ENCODE data around the gene CRLF1. TPM values are rescaled to one million over a fixed set of nuclear protein-coding genes. Genes with fewer than 3 reads are reported as not detected.

The CRLF1 gene, protein sequence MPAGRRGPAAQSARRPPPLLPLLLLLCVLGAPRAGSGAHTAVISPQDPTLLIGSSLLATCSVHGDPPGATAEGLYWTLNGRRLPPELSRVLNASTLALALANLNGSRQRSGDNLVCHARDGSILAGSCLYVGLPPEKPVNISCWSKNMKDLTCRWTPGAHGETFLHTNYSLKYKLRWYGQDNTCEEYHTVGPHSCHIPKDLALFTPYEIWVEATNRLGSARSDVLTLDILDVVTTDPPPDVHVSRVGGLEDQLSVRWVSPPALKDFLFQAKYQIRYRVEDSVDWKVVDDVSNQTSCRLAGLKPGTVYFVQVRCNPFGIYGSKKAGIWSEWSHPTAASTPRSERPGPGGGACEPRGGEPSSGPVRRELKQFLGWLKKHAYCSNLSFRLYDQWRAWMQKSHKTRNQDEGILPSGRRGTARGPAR
- total RNA-seq (0.33 TPM), polyA plus RNA-seq (17.9 TPM)
- long read RNA-seq, donor 1, partial matches to known transcripts: 155 of 347 reads
- long read RNA-seq, donor 1, other reads (novel, unspliced or antisense): 192 of 347 reads
- long read RNA-seq, donor 2: 0 reads
- long read RNA-seq, donor 3: 0 reads
- long read RNA-seq, donor 4: 0 reads
- long read RNA-seq, donor 5: 0 reads
- long read RNA-seq, donor 6: 0 reads
- long read RNA-seq, donor 7: 0 reads
- long read RNA-seq, donor 8, partial matches to known transcripts: 291 of 907 reads
- long read RNA-seq, donor 8, other reads (novel, unspliced or antisense): 616 of 907 reads
- long read RNA-seq, donor 9: 0 reads
- long read RNA-seq, donor 10, partial matches to known transcripts: 770 of 1,802 reads
- long read RNA-seq, donor 10, other reads (novel, unspliced or antisense): 1,032 of 1,802 reads

DNA sequence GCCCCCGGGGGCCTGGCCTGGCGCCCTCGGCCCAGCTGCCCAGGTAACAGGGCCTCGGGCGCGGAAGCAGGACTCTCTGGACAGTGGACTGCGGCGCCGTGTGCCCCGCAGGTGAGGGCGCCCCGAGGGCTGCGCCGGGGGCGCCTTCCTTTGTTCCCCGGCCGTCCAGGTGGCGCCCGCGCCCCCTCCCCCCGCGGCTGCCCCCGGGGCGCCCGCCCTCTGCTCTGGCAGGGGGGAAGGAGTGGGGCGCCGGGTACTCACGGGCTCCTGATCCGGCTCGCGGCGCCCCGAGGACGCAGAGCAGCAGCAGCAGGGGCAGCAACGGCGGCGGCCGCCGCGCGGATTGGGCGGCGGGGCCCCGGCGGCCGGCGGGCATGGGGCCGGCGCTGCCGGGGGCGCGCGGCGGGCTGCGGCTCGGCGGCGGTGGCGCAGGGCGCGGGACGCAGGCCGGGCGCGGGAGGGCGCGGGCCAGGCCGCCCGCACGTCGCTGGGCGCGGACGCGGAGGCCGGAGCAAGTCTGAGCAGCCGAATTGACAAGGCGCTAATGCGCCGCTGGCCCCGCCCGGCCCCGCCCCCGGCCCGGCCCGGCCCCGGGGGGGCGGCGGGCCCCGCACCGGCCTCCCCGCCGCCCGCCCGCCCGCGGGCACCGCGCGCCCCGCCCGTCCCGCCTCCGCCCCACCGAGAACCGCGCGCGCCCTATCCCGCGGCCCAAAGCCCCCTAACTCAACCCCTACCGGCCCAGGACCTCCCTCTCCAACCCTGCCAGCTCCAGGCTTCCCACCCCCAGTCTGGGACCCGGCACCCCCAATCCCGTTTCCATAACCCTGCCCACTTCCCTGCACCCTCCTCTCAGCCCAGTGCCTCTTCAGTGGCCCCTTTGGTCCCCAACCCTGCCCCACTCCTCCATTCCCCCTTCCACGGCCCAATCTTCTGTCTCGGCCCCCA, at the start of gene CRLF1:
Gene CRLF1 (minus strand): TSS at position 519 of the 945 bp plus-strand sequence. CDS start 143 bp downstream, at position 376.
- DNase-seq (ENCODE audit: low read depth in 6 of 9, low spot score in 9 of 9): no peak
- no peak within 1 kb of the TSS for H3K4me3 ChIP-seq (ENCODE audit: low read length in 2 of 2)
- peaks cover 0 to 11% of the 10 kb centered on the region in 2 donors for H3K4me1 ChIP-seq (ENCODE audit: control insufficient read depth in 2 of 2, insufficient read depth in 2 of 2, low read length in 2 of 2)
- peaks cover 90 to 97% of the 10 kb centered on the region in 2 donors for H3K27me3 ChIP-seq (ENCODE audit: control insufficient read depth in 2 of 2, insufficient read depth in 1 of 2, low read length in 1 of 2)
- no peak within 1 kb of the TSS for H3K27ac ChIP-seq (ENCODE audit: low read depth in 1 of 2, low read length in 1 of 2)
- H3K36me3 ChIP-seq (ENCODE audit: control insufficient read depth in 2 of 2, insufficient read depth in 2 of 2, low read length in 1 of 2): no peaks in the 10 kb centered on the region
- WGBS: 2% methylated on average over 112 of the region's 116 CpGs
- H3K9me3 ChIP-seq (ENCODE audit: control insufficient read depth in 2 of 2, insufficient read depth in 1 of 2, low read length in 1 of 2): peaks cover 2 to 4% of the 10 kb centered on the region in 2 donors

GRCh38 chr19:18655173-18655844, 48.7 kb upstream of the CRLF1 start:
- Histone ChIP-seq H3K4me1 (ENCODE audit: control insufficient read depth in 2 of 2, insufficient read depth in 2 of 2, low read length in 2 of 2) (peaks cover 0 to 7% of the 10 kb centered on the region in 2 donors), H3K9me3 (ENCODE audit: control insufficient read depth in 2 of 2, insufficient read depth in 1 of 2, low read length in 1 of 2) (no peaks in the 10 kb centered on the region), H3K4me3 (ENCODE audit: low read length in 2 of 2) (no peak overlapping the region), H3K27ac (ENCODE audit: low read depth in 1 of 2, low read length in 1 of 2) (no peak overlapping the region), H3K36me3 (ENCODE audit: control insufficient read depth in 2 of 2, insufficient read depth in 2 of 2, low read length in 1 of 2) (peaks cover 0 to 1% of the 10 kb centered on the region in 2 donors), H3K27me3 (ENCODE audit: control insufficient read depth in 2 of 2, insufficient read depth in 1 of 2, low read length in 1 of 2) (peaks cover 0 to 18% of the 10 kb centered on the region in 2 donors)
- 97% methylated on average over 13 of the region's 13 CpGs for WGBS
- DNase-seq (ENCODE audit: low read depth in 6 of 9, low spot score in 9 of 9): no peak

GRCh38 chr19:18654469-18654868, 47.9 kb upstream of the CRLF1 start:
- Histone ChIP-seq H3K4me3 (ENCODE audit: low read length in 2 of 2) (no peak overlapping the region), H3K36me3 (ENCODE audit: control insufficient read depth in 2 of 2, insufficient read depth in 2 of 2, low read length in 1 of 2) (peaks cover 0 to 3% of the 10 kb centered on the region in 2 donors), H3K27me3 (ENCODE audit: control insufficient read depth in 2 of 2, insufficient read depth in 1 of 2, low read length in 1 of 2) (peaks cover 0 to 20% of the 10 kb centered on the region in 2 donors), H3K9me3 (ENCODE audit: control insufficient read depth in 2 of 2, insufficient read depth in 1 of 2, low read length in 1 of 2) (no peaks in the 10 kb centered on the region), H3K4me1 (ENCODE audit: control insufficient read depth in 2 of 2, insufficient read depth in 2 of 2, low read length in 2 of 2) (peaks cover 0 to 13% of the 10 kb centered on the region in 2 donors), H3K27ac (ENCODE audit: low read depth in 1 of 2, low read length in 1 of 2) (no peak overlapping the region)
- DNase-seq (ENCODE audit: low read depth in 6 of 9, low spot score in 9 of 9): no peak
- 96% methylated on average over 7 of the region's 7 CpGs for WGBS

DNA sequence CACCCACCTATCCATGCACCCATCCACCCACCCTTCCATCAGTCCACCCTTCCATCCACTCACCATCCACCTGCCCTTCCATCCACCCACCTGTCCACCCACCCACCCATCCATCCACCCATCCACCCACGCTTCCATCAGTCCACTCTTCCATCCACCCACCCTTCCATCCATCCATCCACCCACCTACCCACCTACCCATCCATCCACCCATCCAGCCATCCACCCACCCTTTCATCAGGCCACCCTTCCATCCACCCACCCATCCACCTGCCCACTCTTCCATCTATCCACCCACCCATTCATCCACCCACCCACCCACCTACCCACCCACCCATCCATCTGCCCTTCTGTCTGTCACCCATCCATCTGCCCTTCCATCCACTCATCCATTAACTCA, 47.3 kb upstream of the CRLF1 start:
- Histone ChIP-seq H3K4me1 (ENCODE audit: control insufficient read depth in 2 of 2, insufficient read depth in 2 of 2, low read length in 2 of 2) (peaks cover 0 to 19% of the 10 kb centered on the region in 2 donors), H3K27me3 (ENCODE audit: control insufficient read depth in 2 of 2, insufficient read depth in 1 of 2, low read length in 1 of 2) (peaks cover 0 to 21% of the 10 kb centered on the region in 2 donors), H3K36me3 (ENCODE audit: control insufficient read depth in 2 of 2, insufficient read depth in 2 of 2, low read length in 1 of 2) (peaks cover 0 to 3% of the 10 kb centered on the region in 2 donors), H3K4me3 (ENCODE audit: low read length in 2 of 2) (no peak overlapping the region), H3K9me3 (ENCODE audit: control insufficient read depth in 2 of 2, insufficient read depth in 1 of 2, low read length in 1 of 2) (no peaks in the 10 kb centered on the region), H3K27ac (ENCODE audit: low read depth in 1 of 2, low read length in 1 of 2) (no peak overlapping the region)
- 100% methylated on average over 1 of the region's 1 CpG for WGBS
- DNase-seq (ENCODE audit: low read depth in 6 of 9, low spot score in 9 of 9): no peak

- no peaks in the 10 kb centered on the region for H3K9me3 ChIP-seq (ENCODE audit: control insufficient read depth in 2 of 2, insufficient read depth in 1 of 2, low read length in 1 of 2)
- no peak overlapping the region for H3K4me3 ChIP-seq (ENCODE audit: low read length in 2 of 2)
- H3K27me3 ChIP-seq (ENCODE audit: control insufficient read depth in 2 of 2, insufficient read depth in 1 of 2, low read length in 1 of 2): peaks cover 0 to 14% of the 10 kb centered on the region in 2 donors
- H3K27ac ChIP-seq (ENCODE audit: low read depth in 1 of 2, low read length in 1 of 2): no peak overlapping the region
- DNase-seq (ENCODE audit: low read depth in 6 of 9, low spot score in 9 of 9): no peak
- peaks cover 0 to 23% of the 10 kb centered on the region in 2 donors for H3K4me1 ChIP-seq (ENCODE audit: control insufficient read depth in 2 of 2, insufficient read depth in 2 of 2, low read length in 2 of 2)
- WGBS: 89% methylated on average over 6 of the region's 6 CpGs
- peaks cover 0 to 3% of the 10 kb centered on the region in 2 donors for H3K36me3 ChIP-seq (ENCODE audit: control insufficient read depth in 2 of 2, insufficient read depth in 2 of 2, low read length in 1 of 2)
These were observed 45.1 kb upstream of the CRLF1 start for GRCh38 chr19:18651733-18652132.

GRCh38 chr19:18651300-18651699, 44.7 kb upstream of the CRLF1 start:
- no peak overlapping the region for H3K4me3 ChIP-seq (ENCODE audit: low read length in 2 of 2)
- 86% methylated on average over 1 of the region's 1 CpG for WGBS
- DNase-seq (ENCODE audit: low read depth in 6 of 9, low spot score in 9 of 9): no peak
- H3K27me3 ChIP-seq (ENCODE audit: control insufficient read depth in 2 of 2, insufficient read depth in 1 of 2, low read length in 1 of 2): peaks cover 0 to 14% of the 10 kb centered on the region in 2 donors
- H3K27ac ChIP-seq (ENCODE audit: low read depth in 1 of 2, low read length in 1 of 2): no peak overlapping the region
- H3K9me3 ChIP-seq (ENCODE audit: control insufficient read depth in 2 of 2, insufficient read depth in 1 of 2, low read length in 1 of 2): no peaks in the 10 kb centered on the region
- peaks cover 0 to 23% of the 10 kb centered on the region in 2 donors for H3K4me1 ChIP-seq (ENCODE audit: control insufficient read depth in 2 of 2, insufficient read depth in 2 of 2, low read length in 2 of 2)
- peaks cover 0 to 3% of the 10 kb centered on the region in 2 donors for H3K36me3 ChIP-seq (ENCODE audit: control insufficient read depth in 2 of 2, insufficient read depth in 2 of 2, low read length in 1 of 2)

DNA sequence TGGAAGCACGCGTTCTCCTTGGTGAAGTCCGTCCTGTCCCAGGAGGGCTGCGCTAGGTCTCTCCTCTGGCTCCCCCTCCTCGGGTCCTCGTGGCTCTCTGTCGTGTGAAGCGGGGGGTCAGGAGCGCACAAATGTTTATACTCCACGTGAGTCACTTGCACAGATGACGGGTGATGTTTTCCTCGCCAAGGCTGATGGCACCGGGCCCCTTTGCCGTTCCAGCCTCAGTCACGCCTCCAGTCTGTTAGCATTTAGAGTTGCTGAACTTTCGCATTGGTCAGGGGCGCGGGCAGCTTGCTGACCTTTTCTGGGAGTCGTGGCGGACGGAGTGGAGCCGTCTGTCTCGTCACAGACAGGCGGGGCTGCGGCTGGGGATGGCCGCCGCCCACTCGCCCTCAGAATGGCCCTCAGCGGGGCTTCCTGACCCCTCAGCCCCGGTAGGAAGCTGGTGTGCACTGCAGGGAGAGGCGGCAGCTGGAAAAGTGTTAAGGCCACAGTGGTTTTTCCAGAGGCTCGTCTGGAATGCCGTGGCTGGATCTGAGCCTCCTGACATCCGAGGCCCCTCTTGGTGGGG, 44.0 kb upstream of the CRLF1 start:
- peaks cover 0 to 14% of the 10 kb centered on the region in 2 donors for H3K27me3 ChIP-seq (ENCODE audit: control insufficient read depth in 2 of 2, insufficient read depth in 1 of 2, low read length in 1 of 2)
- H3K9me3 ChIP-seq (ENCODE audit: control insufficient read depth in 2 of 2, insufficient read depth in 1 of 2, low read length in 1 of 2): no peaks in the 10 kb centered on the region
- H3K27ac ChIP-seq (ENCODE audit: low read depth in 1 of 2, low read length in 1 of 2): no peak overlapping the region
- H3K4me1 ChIP-seq (ENCODE audit: control insufficient read depth in 2 of 2, insufficient read depth in 2 of 2, low read length in 2 of 2): peaks cover 0 to 23% of the 10 kb centered on the region in 2 donors
- H3K4me3 ChIP-seq (ENCODE audit: low read length in 2 of 2): no peak overlapping the region
- peaks cover 0 to 3% of the 10 kb centered on the region in 2 donors for H3K36me3 ChIP-seq (ENCODE audit: control insufficient read depth in 2 of 2, insufficient read depth in 2 of 2, low read length in 1 of 2)
- 93% methylated on average over 34 of the region's 34 CpGs for WGBS
- DNase-seq (ENCODE audit: low read depth in 6 of 9, low spot score in 9 of 9): no peak

- H3K36me3 ChIP-seq (ENCODE audit: control insufficient read depth in 2 of 2, insufficient read depth in 2 of 2, low read length in 1 of 2): peaks cover 0 to 3% of the 10 kb centered on the region in 2 donors
- peaks cover 0 to 23% of the 10 kb centered on the region in 2 donors for H3K4me1 ChIP-seq (ENCODE audit: control insufficient read depth in 2 of 2, insufficient read depth in 2 of 2, low read length in 2 of 2)
- no peak overlapping the region for H3K4me3 ChIP-seq (ENCODE audit: low read length in 2 of 2)
- peaks cover 0 to 14% of the 10 kb centered on the region in 2 donors for H3K27me3 ChIP-seq (ENCODE audit: control insufficient read depth in 2 of 2, insufficient read depth in 1 of 2, low read length in 1 of 2)
- no peaks in the 10 kb centered on the region for H3K9me3 ChIP-seq (ENCODE audit: control insufficient read depth in 2 of 2, insufficient read depth in 1 of 2, low read length in 1 of 2)
- no peak overlapping the region for H3K27ac ChIP-seq (ENCODE audit: low read depth in 1 of 2, low read length in 1 of 2)
- 46% methylated on average over 17 of the region's 17 CpGs for WGBS
- no peak for DNase-seq (ENCODE audit: low read depth in 6 of 9, low spot score in 9 of 9)
These were observed 43.4 kb upstream of the CRLF1 start for GRCh38 chr19:18650021-18650390.

Measured in thymus (tissue), 14 donors.